SU-DHL-6 (cell line): ENCODE measurements around the gene CTDSPL2.

Experiments used
- H2AFZ ChIP-seq: fragments of 200-600 bp; sonication (generic); 2 replicates; pipeline ENCODE4 v1.6.1; 2014; ENCODE audit warnings: low read depth, mild to moderate bottlenecking, moderate library complexity, mixed read lengths, antibody characterized with exemption, low read length; ENCODE audit not compliant: severe bottlenecking
- H3F3A ChIP-seq: fragments of 200-600 bp; shearing (Covaris generic); 2 replicates; pipeline ENCODE4 v1.6.0; 2016; ENCODE audit warnings: antibody characterized with exemption, mild to moderate bottlenecking; ENCODE audit not compliant: insufficient read depth
- H3K27ac ChIP-seq: fragments of 200-600 bp; sonication (generic); 2 replicates; pipeline ENCODE4 v1.5.1; 2016; ENCODE audit warnings: low read depth, mild to moderate bottlenecking, low read length, moderate library complexity, mixed read lengths
- H3K27me3 ChIP-seq: fragments of 200-600 bp; sonication (generic), shearing (Covaris generic); 2 replicates; pipeline ENCODE4 v1.6.0; 2014; ENCODE audit warnings: mild to moderate bottlenecking, low read length
- H3K36me3 ChIP-seq: fragments of 200-600 bp; sonication (generic); 2 replicates; pipeline ENCODE4 v1.6.1; 2014; ENCODE audit warnings: mild to moderate bottlenecking, low read length, mixed read lengths
- H3K4me2 ChIP-seq: fragments of 300-600, 200-600 bp; shearing (Covaris generic), sonication (generic); 2 replicates; pipeline ENCODE4 v1.6.0; 2014; ENCODE audit warnings: low read length, low read depth, mild to moderate bottlenecking; ENCODE audit not compliant: poor library complexity, severe bottlenecking
- H3K4me3 ChIP-seq: fragments of 200-600 bp; sonication (generic); 2 replicates; pipeline ENCODE4 v1.5.1; 2014; ENCODE audit warnings: antibody characterized with exemption, low read length, mild to moderate bottlenecking, mixed read lengths; ENCODE audit not compliant: insufficient read depth, poor library complexity, severe bottlenecking
- H3K79me2 ChIP-seq: fragments of 200-600 bp; sonication (generic); 2 replicates; pipeline ENCODE4 v1.6.1; 2014; ENCODE audit warnings: mild to moderate bottlenecking, low read length, moderate library complexity; ENCODE audit not compliant: insufficient read depth
- H3K9ac ChIP-seq: fragments of 200-600 bp; sonication (generic); 2 replicates; pipeline ENCODE4 v1.7.0; 2014; ENCODE audit warnings: mild to moderate bottlenecking, low read length
- H3K9me2 ChIP-seq: fragments of 200-600 bp; sonication (generic); replicated peaks from 2 replicates; pipeline ENCODE4 v1.6.1; 2014; ENCODE audit warnings: low read length; ENCODE audit not compliant: insufficient read depth
- H3K9me3 ChIP-seq: fragments of 200-600 bp; sonication (generic); 2 replicates; pipeline ENCODE4 v1.6.1; 2014; ENCODE audit warnings: low read length, mixed read lengths; ENCODE audit not compliant: insufficient read depth
- H4K20me1 ChIP-seq: fragments of 200-600 bp; sonication (generic); 2 replicates; pipeline ENCODE4 v1.6.1; 2014; ENCODE audit warnings: low read depth, mild to moderate bottlenecking, antibody characterized with exemption, low read length, moderate library complexity, mixed read lengths
- CTCF ChIP-seq: fragments of 200-600 bp; sonication (generic); IDR thresholded peaks from one replicate; pipeline ENCODE4 v1.5.1; 2017; ENCODE audit warnings: antibody characterized with exemption, mild to moderate bottlenecking, low read length, moderate library complexity; ENCODE audit not compliant: insufficient read depth, poor library complexity, severe bottlenecking
- EZH2phosphoT487 ChIP-seq: fragments of 200-600 bp; sonication (generic), shearing (Covaris generic); conservative IDR thresholded peaks from 2 replicates; pipeline ENCODE4 v1.6.1; 2018; ENCODE audit warnings: mild to moderate bottlenecking, antibody characterized with exemption, low read length, moderate library complexity, mixed read lengths

Gene CTDSPL2

GRCh38 chr15:44525018-44525417, 97.6 kb downstream of the CTDSPL2 start:
- Histone ChIP-seq H3K4me3 (no peak overlapping the region), H3K27ac (no peak overlapping the region), H4K20me1 (0 out of 2 replicates have a peak, but pooled peaks cover 3% of the 10 kb centered on the region), H3K4me2 (no peak overlapping the region), H3K27me3 (no peaks in the 10 kb centered on the region), H3K9me3 (no peaks in the 10 kb centered on the region), H3K36me3 (peaks cover 34% of the 10 kb centered on the region; the same call in 1 of the 2 replicates), H3K9ac (no peak overlapping the region), H3F3A (peaks cover 43% of the 10 kb centered on the region; the same call in 1 of the 2 replicates), H3K79me2 (no peaks in the 10 kb centered on the region), H3K9me2 (no peaks in the 10 kb centered on the region), H2AFZ (no peak overlapping the region)
- TF ChIP-seq EZH2phosphoT487 (no peak), CTCF (no peak)

DNA sequence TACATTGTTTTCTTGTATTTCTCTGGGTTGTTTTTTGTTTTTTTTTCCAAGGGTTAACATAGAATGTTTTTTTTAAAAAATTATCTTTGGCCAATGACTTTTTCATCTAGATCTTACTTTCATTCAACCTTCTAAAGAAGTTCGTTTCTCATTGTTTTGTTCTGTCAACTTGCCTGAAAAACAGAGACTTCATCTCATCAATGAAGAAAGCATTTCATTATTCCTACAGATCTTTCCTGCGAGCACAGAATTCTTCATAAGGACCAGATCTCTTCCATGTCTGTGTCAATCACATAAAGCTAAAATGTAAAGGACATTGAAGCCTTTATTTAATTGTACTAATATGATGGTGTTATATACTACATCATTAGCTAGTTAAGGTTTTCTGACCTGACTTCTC, 99.8 kb downstream of the CTDSPL2 start:
- no peaks in the 10 kb centered on the region for H3K27me3 ChIP-seq
- H3K27ac ChIP-seq, result no peak overlapping the region
- H3K36me3 ChIP-seq, result peaks cover 23% of the 10 kb centered on the region; the same call in 1 of the 2 replicates
- peaks cover 42% of the 10 kb centered on the region; the same call in 1 of the 2 replicates for H3F3A ChIP-seq
- no peaks in the 10 kb centered on the region for H3K79me2 ChIP-seq
- no peaks in the 10 kb centered on the region for H3K9me3 ChIP-seq
- H3K9me2 ChIP-seq, result no peaks in the 10 kb centered on the region
- H2AFZ ChIP-seq, result no peak overlapping the region
- H3K9ac ChIP-seq, result no peak overlapping the region
- TF ChIP-seq EZH2phosphoT487 (no peak), CTCF (no peak)
- H4K20me1 ChIP-seq, result 0 out of 2 replicates have a peak, but pooled peaks cover 3% of the 10 kb centered on the region
- no peak overlapping the region for H3K4me3 ChIP-seq
- H3K4me2 ChIP-seq, result no peak overlapping the region

DNA sequence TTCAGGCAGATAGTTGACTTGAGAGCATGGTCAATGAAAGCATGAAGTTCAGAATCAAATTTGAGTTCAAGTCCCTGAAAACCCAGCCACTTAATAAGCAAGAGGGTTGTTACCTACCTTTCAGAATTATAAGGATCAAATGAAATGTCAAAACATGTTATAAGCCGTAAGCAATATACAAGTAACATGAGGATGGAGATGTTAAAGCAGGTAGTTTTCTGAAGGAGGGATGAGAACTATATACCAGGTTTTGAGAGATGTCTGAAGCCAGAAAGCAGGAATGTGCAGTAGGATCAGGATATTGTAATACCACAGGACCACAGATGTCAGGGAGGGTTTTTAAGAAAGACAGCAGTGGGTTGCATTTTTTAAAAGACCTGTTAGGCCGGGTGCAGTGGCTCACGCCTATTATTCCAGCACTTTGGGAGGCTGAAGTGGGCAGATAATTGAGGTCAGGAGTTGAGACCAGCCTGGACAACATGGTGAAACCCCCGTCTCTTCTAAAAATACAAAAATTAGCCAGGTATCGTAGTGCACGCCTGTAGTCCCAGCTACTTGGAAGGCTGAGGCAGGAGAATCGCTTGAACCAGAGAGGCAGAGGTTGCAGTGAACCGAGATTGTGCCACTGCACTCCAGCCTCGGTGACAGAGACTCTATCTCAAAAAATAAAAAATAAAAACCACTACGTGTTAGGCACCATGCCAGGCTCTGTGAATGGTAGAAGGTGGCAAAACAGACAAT, 102.6 kb downstream of the CTDSPL2 start:
- H3K79me2 ChIP-seq, result no peaks in the 10 kb centered on the region
- H3F3A ChIP-seq, result peaks cover 52% of the 10 kb centered on the region
- H3K27ac ChIP-seq, result no peak overlapping the region
- H3K27me3 ChIP-seq, result no peaks in the 10 kb centered on the region
- H3K9me2 ChIP-seq, result no peaks in the 10 kb centered on the region
- no peak overlapping the region for H3K4me2 ChIP-seq
- no peaks in the 10 kb centered on the region for H3K9me3 ChIP-seq
- no peak overlapping the region for H3K4me3 ChIP-seq
- no peak overlapping the region for H2AFZ ChIP-seq
- H4K20me1 ChIP-seq, result 0 out of 2 replicates have a peak, but pooled peaks cover 3% of the 10 kb centered on the region
- TF ChIP-seq CTCF (no peak), EZH2phosphoT487 (no peak)
- peaks cover 20% of the 10 kb centered on the region; the same call in 1 of the 2 replicates for H3K36me3 ChIP-seq
- no peak overlapping the region for H3K9ac ChIP-seq
